IMR-90 (cell line): ENCODE results near the gene SOWAHC. TPM values are rescaled to one million over a fixed set of nuclear protein-coding genes. Genes with fewer than 3 reads are reported as not detected.

Source experiments
- ATAC-seq: fragments of 200-7000 bp; cut with Tn5 transposase; 2 replicates; pipeline ENCODE4 v1.9.1; 2020; ENCODE audit warnings: low read depth, mild to moderate bottlenecking, moderate library complexity
- BruUV-seq: library from RNA; stranded (reverse); fragments of 400-500 nt; replicated peaks from 2 replicates; lab custom pipeline; 2021; lab: Mats Ljungman, UMichigan
- CTCF ChIA-PET: fragments of 300-600 bp; formaldehyde crosslinking; extraction: SDS; loops from one replicate; lab custom pipeline; 2021; ENCODE audit warnings: antibody characterized with exemption; lab: Yijun Ruan, JAX
- POLR2A ChIA-PET: fragments of 300-600 bp; sonication (Branson Sonifier 250); formaldehyde crosslinking; loops from one replicate; lab custom pipeline; 2022; ENCODE audit warnings: antibody characterized with exemption; ENCODE audit not compliant: unreplicated experiment; lab: Charles Lee
- DNase-seq: peaks from one replicate; pipeline ENCODE4 v3.0.0; 2013
- H2AFZ ChIP-seq: replicated peaks from 2 replicates; pipeline ENCODE3; 2013; ENCODE audit warnings: low read length, mild to moderate bottlenecking; ENCODE audit not compliant: poor library complexity
- H2AK5ac ChIP-seq: 2 replicates; pipeline ENCODE4 v1.6.1; 2013; ENCODE audit warnings: low read depth, low read length, inconsistent platforms
- H2AK9ac ChIP-seq: replicated peaks from 2 replicates; pipeline ENCODE3; 2013; ENCODE audit warnings: mild to moderate bottlenecking, low read depth, low read length, moderate library complexity; ENCODE audit not compliant: poor library complexity
- H2BK120ac ChIP-seq: 2 replicates; pipeline ENCODE4 v1.6.1; 2013; ENCODE audit warnings: low read depth, low read length, inconsistent platforms
- H2BK15ac ChIP-seq: 3 replicates; pipeline ENCODE4 v1.6.1; 2013; ENCODE audit warnings: low read depth, low read length, inconsistent platforms
- H2BK20ac ChIP-seq: 2 replicates; pipeline ENCODE4 v1.6.1; 2013; ENCODE audit warnings: low read depth, mild to moderate bottlenecking, inconsistent platforms, low read length, moderate library complexity
- H2BK5ac ChIP-seq: 2 replicates; pipeline ENCODE4 v1.6.1; 2013; ENCODE audit warnings: mild to moderate bottlenecking, low read depth, low read length, inconsistent platforms; ENCODE audit not compliant: poor library complexity, severe bottlenecking
- H3K14ac ChIP-seq: replicated peaks from 2 replicates; pipeline ENCODE4 v1.6.1; 2013; ENCODE audit warnings: low read depth, low read length, inconsistent platforms
- H3K18ac ChIP-seq: 2 replicates; pipeline ENCODE4 v1.6.1; 2013; ENCODE audit warnings: low read depth, low read length, control low read depth
- H3K23ac ChIP-seq: 2 replicates; pipeline ENCODE4 v1.6.1; 2013; ENCODE audit warnings: low read depth, low read length, inconsistent platforms
- H3K27ac ChIP-seq: 2 replicates; pipeline ENCODE4 v1.5.1; 2013; ENCODE audit warnings: mild to moderate bottlenecking, control low read depth, low read length; ENCODE audit not compliant: insufficient read depth
- H3K27me3 ChIP-seq: 2 replicates; pipeline ENCODE4 v1.6.1; 2013; ENCODE audit warnings: low read length; ENCODE audit not compliant: control insufficient read depth, insufficient read depth
- H3K36me3 ChIP-seq: 2 replicates; pipeline ENCODE4 v1.6.1; 2013; ENCODE audit warnings: low read length, mixed read lengths; ENCODE audit not compliant: control insufficient read depth, insufficient read depth
- H3K4ac ChIP-seq: 2 replicates; pipeline ENCODE4 v1.6.1; 2013; ENCODE audit warnings: low read depth, low read length, inconsistent platforms
- H3K4me1 ChIP-seq: 2 replicates; pipeline ENCODE4 v1.6.1; 2013; ENCODE audit warnings: low read length, mixed read lengths; ENCODE audit not compliant: control insufficient read depth, insufficient read depth
- H3K4me2 ChIP-seq: 2 replicates; pipeline ENCODE4 v1.6.1; 2013; ENCODE audit warnings: low read depth, mild to moderate bottlenecking, control low read depth, low read length, moderate library complexity
- H3K4me3 ChIP-seq: 2 replicates; pipeline ENCODE4 v1.5.1; 2013; ENCODE audit warnings: low read depth, mild to moderate bottlenecking, control low read depth, low read length, moderate library complexity; ENCODE audit not compliant: insufficient read depth
- H3K56ac ChIP-seq: 2 replicates; pipeline ENCODE4 v1.6.1; 2013; ENCODE audit warnings: low read length, inconsistent platforms; ENCODE audit not compliant: insufficient read depth; ENCODE audit errors: extremely low read depth
- H3K79me1 ChIP-seq, 2 experiments: 2 replicates each; pipeline ENCODE4 v1.6.1; 2013; ENCODE audit warnings: low read length in 2 of 2, inconsistent platforms in 1 of 2, low read depth in 1 of 2
- H3K9ac ChIP-seq: 2 replicates; pipeline ENCODE4 v1.6.1; 2013; ENCODE audit warnings: low read depth, low read length, control low read depth
- H3K9me1 ChIP-seq: 2 replicates; pipeline ENCODE4 v1.6.1; 2013; ENCODE audit warnings: low read length, inconsistent platforms; ENCODE audit not compliant: insufficient read depth
- H3K9me3 ChIP-seq: 2 replicates; pipeline ENCODE4 v1.6.1; 2013; ENCODE audit warnings: low read length; ENCODE audit not compliant: control insufficient read depth, insufficient read depth
- H4K20me1 ChIP-seq: 2 replicates; pipeline ENCODE4 v1.6.1; 2013; ENCODE audit warnings: low read length, inconsistent platforms; ENCODE audit not compliant: insufficient read depth
- H4K5ac ChIP-seq: 2 replicates; pipeline ENCODE4 v1.6.1; 2013; ENCODE audit warnings: mild to moderate bottlenecking, low read depth, low read length, control low read depth
- H4K8ac ChIP-seq, 2 experiments: 2 replicates each; pipeline ENCODE4 v1.6.1; 2013; ENCODE audit warnings: low read depth in 2 of 2, low read length in 2 of 2, control low read depth in 1 of 2, inconsistent platforms in 1 of 2
- H4K91ac ChIP-seq: 2 replicates; pipeline ENCODE4 v1.6.1; 2013; ENCODE audit warnings: low read depth, low read length, inconsistent platforms; ENCODE audit not compliant: insufficient read depth
- BHLHE40 ChIP-seq: fragments of 150-350 bp; IDR thresholded peaks from 2 replicates; pipeline ENCODE4 v1.6.1; 2016; ENCODE audit warnings: mild to moderate bottlenecking, low read depth, low read length
- CEBPB ChIP-seq: IDR thresholded peaks from 2 replicates; pipeline ENCODE4 v1.6.1; 2012; ENCODE audit warnings: low read depth, low read length, improper control_type of control experiment
- MAFK ChIP-seq: IDR thresholded peaks from 2 replicates; pipeline ENCODE4 v1.6.1; 2012; ENCODE audit warnings: low read depth, low read length, improper control_type of control experiment
- MAZ ChIP-seq: IDR thresholded peaks from 2 replicates; pipeline ENCODE4 v1.6.1; 2012; ENCODE audit warnings: low read depth, mild to moderate bottlenecking, low read length, improper control_type of control experiment, moderate library complexity, borderline replicate concordance
- MXI1 ChIP-seq: IDR thresholded peaks from 2 replicates; pipeline ENCODE4 v1.6.1; 2012; ENCODE audit warnings: low read depth, mild to moderate bottlenecking, low read length, moderate library complexity, borderline replicate concordance
- RAD21 ChIP-seq: IDR thresholded peaks from 2 replicates; pipeline ENCODE4 v1.6.1; 2012; ENCODE audit warnings: low read length, improper control_type of control experiment
- RCOR1 ChIP-seq: IDR thresholded peaks from 2 replicates; pipeline ENCODE4 v1.6.1; 2012; ENCODE audit warnings: mild to moderate bottlenecking, low read length, improper control_type of control experiment; ENCODE audit not compliant: insufficient replicate concordance
- dilution Hi-C: fragments of 300-500 bp; cut with HindIII; formaldehyde crosslinking; loops from one replicate; pipeline ENCODE4 v1.14.3; 2018; ENCODE audit warnings: low sequenced_read_pairs; ENCODE audit not compliant: unreplicated experiment
- in situ Hi-C: fragments of 300-500 bp; cut with MboI; formaldehyde crosslinking; loops from 3 replicates; pipeline ENCODE4 v1.14.3; 2019; ENCODE audit warnings: low sequenced_read_pairs, inconsistent platforms, mixed read lengths
- intact Hi-C: fragments of 100-400 bp; cut with micrococcal nuclease; formaldehyde crosslinking; loops from 2 replicates; pipeline ENCODE4 v1.10.0; 2022
- polyA plus RNA-seq, 3 experiments: library from polyadenylated mRNA; depleted of rRNA; stranded (reverse); fragments of >200 nt; gene quantifications; 2 replicates each; pipeline ENCODE4 v1.2.3, GENCODE V29; 2012; ENCODE audit warnings: low replicate concordance in 1 of 3
- total RNA-seq: library from RNA; depleted of rRNA; stranded (reverse); fragments of >200 nt; gene quantifications from 2 replicates; pipeline ENCODE4 v1.2.3, GENCODE V29; 2012

Gene SOWAHC
- total and polyA plus RNA-seq, 2 of the 4 experiments (the other 2 are of a cell fraction) = 3.2 to 4.8 TPM

DNA sequence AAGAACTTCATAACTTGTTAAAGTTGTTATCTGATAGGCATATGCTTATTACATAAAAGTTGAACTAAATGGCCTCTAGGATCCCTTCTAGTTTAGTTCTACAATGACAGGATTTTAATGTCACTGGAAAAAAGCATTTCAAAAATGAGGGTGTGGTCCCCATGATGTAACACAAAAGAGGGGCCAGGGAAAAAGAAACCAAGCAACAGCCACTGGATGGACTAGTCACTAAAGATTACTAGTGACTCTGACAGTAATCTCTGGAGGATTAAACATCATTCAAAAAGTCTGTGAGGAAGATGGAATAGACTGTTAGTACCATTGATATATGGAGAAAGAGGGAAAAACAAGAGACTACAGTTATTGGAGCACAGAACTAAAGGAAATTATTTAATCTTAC, 23.0 kb upstream of the SOWAHC start:
- H3K14ac ChIP-seq = no peak overlapping the region
- H3K56ac ChIP-seq = no peak overlapping the region
- ATAC-seq (no peak), DNase-seq (no peak)
- H3K18ac ChIP-seq = no peak overlapping the region
- H2BK15ac ChIP-seq = no peak overlapping the region
- intact Hi-C loops = no loop called here
- H3K27me3 ChIP-seq = no peaks in the 10 kb centered on the region
- peaks cover 38 to 76% of the 10 kb centered on the region in 2 experiments for H3K79me1 ChIP-seq
- H4K20me1 ChIP-seq = peaks cover 20% of the 10 kb centered on the region; the same call in 1 of the 2 replicates
- no peak overlapping the region for H3K9ac ChIP-seq
- H3K4ac ChIP-seq = no peak overlapping the region
- dilution Hi-C loops = no loop called here
- ChIA-PET POLR2A (no interaction called here), CTCF (no interaction called here)
- no peak overlapping the region for H2AFZ ChIP-seq
- H4K5ac ChIP-seq = no peak overlapping the region
- no peaks in the 10 kb centered on the region for H3K9me3 ChIP-seq
- BruUV-seq = no TSS peak
- H4K91ac ChIP-seq = no peak overlapping the region
- H2BK20ac ChIP-seq = no peak overlapping the region
- no peak overlapping the region for H2BK5ac ChIP-seq
- H3K23ac ChIP-seq = no peak overlapping the region
- H2AK9ac ChIP-seq = no peak overlapping the region
- H3K4me1 ChIP-seq = peaks cover 3% of the 10 kb centered on the region
- H2BK120ac ChIP-seq = no peak overlapping the region
- no peak overlapping the region for H3K4me2 ChIP-seq
- TF ChIP-seq RAD21 = no peak
- no peak for TF ChIP-seq RCOR1
- TF ChIP-seq MAFK = no peak
- no peak for TF ChIP-seq BHLHE40
- no peak for TF ChIP-seq MAZ
- no peak for TF ChIP-seq MXI1
- TF ChIP-seq CEBPB = no peak
- H3K9me1 ChIP-seq = peaks cover 7% of the 10 kb centered on the region
- H4K8ac ChIP-seq = no peak overlapping the region
- no peak overlapping the region for H3K27ac ChIP-seq
- no peak overlapping the region for H3K4me3 ChIP-seq
- no peak overlapping the region for H2AK5ac ChIP-seq
- in situ Hi-C loops = no loop called here
- peaks cover 5% of the 10 kb centered on the region for H3K36me3 ChIP-seq
